K562 (cell line): ENCODE measurements around the gene KCNK7. TPM values are rescaled to one million over a fixed set of nuclear protein-coding genes. Genes with fewer than 3 reads are reported as not detected.

Experiments
- BACH1 ChIP-seq: fragments of 200-800 bp; sonication (Bioruptor generic); IDR thresholded peaks from 2 replicates; pipeline ENCODE4 v1.6.1; 2016; ENCODE audit warnings: missing genetic modification characterization, missing compliant biosample characterization
- C11orf30 ChIP-seq: fragments of 450-650 bp; IDR thresholded peaks from 2 replicates; pipeline ENCODE4 v1.6.1; 2016; ENCODE audit warnings: low read depth, mild to moderate bottlenecking
- COPS2 ChIP-seq: fragments of 450-650 bp; conservative IDR thresholded peaks from 2 replicates; pipeline ENCODE4 v1.6.1; 2016; ENCODE audit warnings: mild to moderate bottlenecking, moderate library complexity
- CSDE1 ChIP-seq, 2 experiments: fragments of 450-650 bp; IDR thresholded peaks; 2 replicates each; pipeline ENCODE4 v1.6.1; 2016; ENCODE audit warnings: mild to moderate bottlenecking in 1 of 2
- ERF ChIP-seq: fragments of 450-650 bp; formaldehyde crosslinking; IDR thresholded peaks from 2 replicates; pipeline ENCODE4 v1.4.0; 2020; ENCODE audit warnings: mild to moderate bottlenecking, mixed read lengths
- GABPA ChIP-seq: fragments of 200-800 bp; sonication (Bioruptor generic); conservative IDR thresholded peaks from 2 replicates; pipeline ENCODE4 v1.6.1; 2016; ENCODE audit warnings: low read depth, missing genetic modification characterization, missing compliant biosample characterization
- GATAD2A ChIP-seq: fragments of 450-650 bp; IDR thresholded peaks from 2 replicates; pipeline ENCODE4 v1.6.1; 2017
- HCFC1 ChIP-seq: IDR thresholded peaks from 2 replicates; pipeline ENCODE4 v1.6.1; 2012; ENCODE audit warnings: low read depth, low read length, improper control_type of control experiment
- HDGF ChIP-seq: fragments of 450-650 bp; IDR thresholded peaks from 2 replicates; pipeline ENCODE4 v1.6.1; 2016
- KDM2B ChIP-seq: fragments of 250-450 bp; sonication (Bioruptor Pico); IDR thresholded peaks from 2 replicates; pipeline ENCODE4 v1.8.0; 2021; ENCODE audit warnings: mild to moderate bottlenecking, moderate library complexity
- L3MBTL2 ChIP-seq: fragments of 450-650 bp; IDR thresholded peaks from 2 replicates; pipeline ENCODE4 v1.6.1; 2016; ENCODE audit warnings: mild to moderate bottlenecking, moderate library complexity
- MAZ ChIP-seq, 2 experiments: fragments of 450-650 bp in 1 of 2; sonication (generic) in 1 of 2; formaldehyde crosslinking; IDR thresholded peaks in 1 of 2; conservative IDR thresholded peaks in 1 of 2; 2 replicates each; pipeline versions ENCODE4 v1.4.0 to v1.5.0; 2020; ENCODE audit warnings: mild to moderate bottlenecking in 1 of 2, missing genetic modification reagents in 1 of 2
- POLR2B ChIP-seq: fragments of 450-650 bp; IDR thresholded peaks from 2 replicates; pipeline ENCODE4 v1.6.1; 2018; ENCODE audit warnings: low read depth; ENCODE audit not compliant: partially characterized antibody
- PRDM10 ChIP-seq: fragments of 450-650 bp; IDR thresholded peaks from 2 replicates; pipeline ENCODE4 v1.6.1; 2018; ENCODE audit not compliant: partially characterized antibody
- RFX1 ChIP-seq: fragments of 450-650 bp; IDR thresholded peaks from 2 replicates; pipeline ENCODE4 v1.6.1; 2016; ENCODE audit warnings: mild to moderate bottlenecking, moderate library complexity
- SLC30A9 ChIP-seq: fragments of 250-450 bp; sonication (Bioruptor Pico); IDR thresholded peaks from 2 replicates; pipeline ENCODE4 v1.8.0; 2022; ENCODE audit warnings: mild to moderate bottlenecking, moderate library complexity
- TAF9B ChIP-seq: fragments of 450-650 bp; IDR thresholded peaks from 2 replicates; pipeline ENCODE4 v1.6.1; 2018; ENCODE audit warnings: mild to moderate bottlenecking; ENCODE audit not compliant: partially characterized antibody
- TARDBP ChIP-seq: fragments of 450-650 bp; IDR thresholded peaks from 2 replicates; pipeline ENCODE4 v1.6.1; 2016
- VEZF1 ChIP-seq: fragments of 200-800 bp; sonication (Bioruptor generic); IDR thresholded peaks from 2 replicates; pipeline ENCODE4 v1.6.1; 2017; ENCODE audit warnings: missing genetic modification characterization, missing compliant biosample characterization
- ZBTB8A ChIP-seq: fragments of 450-650 bp; IDR thresholded peaks from 2 replicates; pipeline ENCODE4 v1.6.1; 2018; ENCODE audit warnings: mild to moderate bottlenecking, moderate library complexity; ENCODE audit not compliant: partially characterized antibody
- ZNF324 ChIP-seq: fragments of 250-450 bp; sonication (Bioruptor Pico); IDR thresholded peaks from 2 replicates; pipeline ENCODE4 v1.4.0; 2020; ENCODE audit warnings: mild to moderate bottlenecking
- ZNF511 ChIP-seq: sonication (generic); formaldehyde crosslinking; IDR thresholded peaks from 2 replicates; pipeline ENCODE4 v1.8.0; 2022; ENCODE audit warnings: mild to moderate bottlenecking, missing genetic modification reagents
- ZNF696 ChIP-seq: fragments of 250-450 bp; sonication (Bioruptor Pico); conservative IDR thresholded peaks from 2 replicates; pipeline ENCODE4 v1.4.0; 2020; ENCODE audit warnings: mild to moderate bottlenecking, moderate library complexity
- ZNF76 ChIP-seq: fragments of 250-450 bp; sonication (Bioruptor Pico); IDR thresholded peaks from 2 replicates; pipeline ENCODE4 v1.4.0; 2020; ENCODE audit warnings: mild to moderate bottlenecking, moderate library complexity, borderline replicate concordance
- ZNF766 ChIP-seq: fragments of 200-800 bp; sonication (Bioruptor generic); conservative IDR thresholded peaks from 2 replicates; pipeline ENCODE4 v1.6.1; 2016; ENCODE audit warnings: missing genetic modification characterization, missing compliant biosample characterization
- polyA plus RNA-seq, 8 experiments: library from polyadenylated mRNA; depleted of rRNA in 4 of 8; stranded (reverse) in 5 of 8; unstranded in 3 of 8; fragments of >200 nt; fragmentation: Nextera tagmentation in 2 of 8; fragmentation: Illumina TruSeq in 1 of 8; extraction: Ambion mirVana in 2 of 8; extraction: Trizol in 1 of 8; gene quantifications; 2 replicates each; pipeline versions ENCODE4 v1.2.1 to v1.2.3, GENCODE V29; 2011 to 2014; ENCODE audit warnings: inconsistent platforms in 1 of 8, missing spikeins in 1 of 8
- total RNA-seq, 7 experiments: library from RNA; depleted of rRNA in 6 of 7; stranded (reverse); fragments of >200 nt in 6 of 7; fragmentation: Illumina TruSeq in 2 of 7; extraction: Trizol in 2 of 7; gene quantifications; 2 replicates each; pipeline versions ENCODE4 v1.2.1 to v1.2.3, GENCODE V29; 2011 to 2021; ENCODE audit warnings: low replicate concordance in 1 of 7

Gene KCNK7
- total and polyA plus RNA-seq, 9 of the 15 experiments (the other 6 are each of a cell fraction or from before 2014, with no cell fraction given) = 0.07 to 0.40 TPM; not detected in 7

DNA sequence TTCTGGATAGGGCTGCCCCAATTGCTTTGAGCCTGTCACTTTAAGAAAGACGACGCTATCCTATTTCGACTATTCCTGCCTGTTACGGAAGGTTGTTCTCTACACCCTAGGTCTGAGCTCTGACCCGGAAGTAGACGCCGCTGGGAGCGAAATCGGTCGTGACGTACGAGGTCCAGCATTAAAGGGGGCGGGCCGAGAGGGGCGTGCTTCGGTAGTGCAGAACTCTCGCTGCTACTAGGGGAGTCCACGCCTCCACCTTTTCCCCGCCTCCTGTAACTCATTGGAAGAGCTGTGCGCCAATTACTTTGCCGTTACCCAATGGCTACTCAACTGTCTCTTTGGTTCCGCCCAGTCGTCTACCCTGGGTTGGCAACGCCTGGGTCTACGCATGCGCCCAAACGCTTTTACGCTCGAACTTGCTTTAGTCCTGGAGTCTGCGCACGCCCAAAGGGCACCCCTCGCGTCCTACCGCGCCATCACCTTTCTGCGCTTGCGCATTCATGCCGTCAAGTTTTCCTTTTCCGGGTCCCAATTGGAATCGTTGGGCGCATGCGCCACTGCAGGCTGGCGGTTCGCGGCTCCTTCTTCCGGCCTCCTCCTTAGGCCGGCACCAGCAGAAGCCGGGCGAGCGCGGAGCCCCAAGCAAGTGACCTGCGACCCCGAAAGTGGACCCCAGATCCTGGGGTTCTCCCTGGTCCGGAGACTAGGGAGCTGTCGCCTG, 19.8 kb upstream of the KCNK7 start, which contains the start of gene PCNX3 (continued):
- TF ChIP-seq ERF (CRISPR knock-in tag) (0 out of 2 replicates have a peak, but pooled peaks have one; percentile 63), GATAD2A (no peak), HDGF (no peak), ZNF324 (CRISPR knock-in tag) (no peak), HCFC1 (peak; percentile 88), L3MBTL2 (peak; percentile 89), C11orf30 (peak; percentile 86), COPS2 (no peak), ZNF511 (0 out of 2 replicates have a peak, but pooled peaks have one; percentile 65), KDM2B (CRISPR knock-in tag) (0 out of 2 replicates have a peak, but pooled peaks have one; percentile 37), ZNF696 (CRISPR knock-in tag) (no peak), SLC30A9 (CRISPR knock-in tag) (no peak), ZNF76 (CRISPR knock-in tag) (no peak), MAZ (CRISPR knock-in tag; conservative IDR thresholded peaks at IDR 0.05 in 1 of 2, IDR thresholded peaks at IDR 0.05 in 1 of 2) (peak; percentile 53 to 83), CSDE1 (IDR thresholded peaks at IDR 0.05) (no peak), ZBTB8A (no peak), ZNF766 (no peak), RFX1 (peak; percentile 71; the same call in 1 of the 2 replicates), TAF9B (no peak), GABPA (tag) (peak; percentile 99), PRDM10 (peak; percentile 71), BACH1 (tag) (no peak), VEZF1 (peak; percentile 52; the same call in 1 of the 2 replicates), TARDBP (no peak), POLR2B (peak; percentile 77)
